K562 (cell line): ENCODE data around the gene SCYGR3.

Experiments
- ETV6 ChIP-seq, 3 experiments: fragments of 150-350 bp in 1 of 3; sonication (generic) in 1 of 3; formaldehyde crosslinking in 1 of 3; IDR thresholded peaks; 2 replicates each; pipeline versions ENCODE4 v1.6.1 to v1.8.0; 2014 to 2022; ENCODE audit warnings: borderline replicate concordance in 2 of 3, low read depth in 2 of 3, antibody characterized with exemption in 1 of 3, low read length in 1 of 3, mild to moderate bottlenecking in 1 of 3, missing genetic modification reagents in 1 of 3
- GATA2 ChIP-seq: sonication (generic); formaldehyde crosslinking; IDR thresholded peaks from 2 replicates; pipeline ENCODE4 v1.4.0; 2020; ENCODE audit warnings: mild to moderate bottlenecking, missing genetic modification reagents
- MTA3 ChIP-seq: fragments of 450-650 bp; formaldehyde crosslinking; IDR thresholded peaks from 2 replicates; pipeline ENCODE4 v1.6.1; 2017; ENCODE audit warnings: mild to moderate bottlenecking, borderline replicate concordance
- YY1 ChIP-seq, 3 experiments: IDR thresholded peaks; 2 replicates each; pipeline ENCODE4 v1.6.1; 2011; ENCODE audit warnings: low read length in 2 of 3, mild to moderate bottlenecking in 2 of 3, moderate library complexity in 2 of 3, borderline replicate concordance in 1 of 3, control low read depth in 1 of 3, low read depth in 1 of 3; ENCODE audit not compliant: insufficient read depth in 3 of 3, insufficient replicate concordance in 2 of 3, control insufficient read depth in 1 of 3, insufficient read length in 1 of 3; ENCODE audit errors: extremely low read depth in 1 of 3
- ZNF778 ChIP-seq: fragments of 450-650 bp; formaldehyde crosslinking; IDR thresholded peaks from 2 replicates; pipeline ENCODE4 v1.4.0; 2020; ENCODE audit warnings: mild to moderate bottlenecking, moderate library complexity

DNA sequence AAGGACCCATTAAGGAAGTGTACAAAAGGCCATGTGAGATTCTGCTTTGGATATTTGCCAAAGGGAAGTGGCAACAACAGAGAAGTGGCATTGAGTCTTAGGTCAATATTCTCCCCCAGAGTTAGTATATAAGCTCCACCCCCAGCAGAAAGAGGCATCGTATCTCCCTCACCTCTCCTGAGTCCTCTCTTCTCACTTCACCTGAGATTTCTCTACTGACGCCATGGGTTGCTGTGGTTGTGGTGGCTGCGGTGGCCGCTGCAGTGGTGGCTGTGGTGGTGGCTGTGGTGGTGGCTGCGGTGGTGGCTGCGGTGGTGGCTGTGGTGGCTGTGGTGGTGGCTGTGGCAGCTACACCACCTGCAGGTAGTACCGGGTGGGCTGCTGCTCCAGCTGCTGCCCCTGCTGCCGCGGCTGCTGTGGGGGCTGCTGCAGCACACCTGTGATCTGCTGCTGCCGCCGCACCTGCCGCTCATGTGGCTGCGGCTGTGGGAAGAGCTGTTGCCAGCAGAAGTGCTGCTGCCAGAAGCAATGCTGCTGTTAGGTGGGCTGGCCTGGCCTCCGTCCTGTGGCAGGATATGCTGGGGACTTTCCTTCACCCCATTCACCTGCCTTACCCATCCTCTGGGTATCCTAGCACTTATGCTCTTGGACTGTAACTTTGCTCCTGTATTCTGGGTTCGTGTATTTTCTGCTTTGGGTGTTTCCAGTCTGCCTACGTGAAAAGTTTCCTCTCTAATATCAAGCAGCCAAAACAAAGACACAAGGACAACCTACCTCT lies 5.9 kb downstream of the SCYGR3 start:
- TF ChIP-seq ZNF778 (CRISPR knock-in tag) = no peak
- TF ChIP-seq MTA3 = no peak
- TF ChIP-seq GATA2 (CRISPR knock-in tag) = no peak
- TF ChIP-seq YY1 (IDR thresholded peaks at IDR 0.05; ENCODE audit: borderline replicate concordance in 1 of 3, control insufficient read depth in 1 of 3, extremely low read depth in 1 of 3, insufficient read depth in 3 of 3, insufficient read length in 1 of 3, insufficient replicate concordance in 2 of 3, low read depth in 1 of 3, low read length in 2 of 3) = no peak
- TF ChIP-seq ETV6 (IDR thresholded peaks at IDR 0.05; ENCODE audit: borderline replicate concordance in 1 of 2, low read depth in 2 of 2, low read length in 1 of 2) = no peak
- TF ChIP-seq ETV6 (CRISPR knock-in tag; IDR thresholded peaks at IDR 0.05; ENCODE audit: borderline replicate concordance) = no peak
